Hematopoietic multipotent progenitor cell treated with erythropoietin and hydrocortisone succinate and interleukin-3 and kit ligand, for 8 days (in vitro differentiated cells): Measurements from ENCODE around the gene GAD2.

Experiments
- DNase-seq: peaks from one replicate; pipeline ENCODE4 v3.0.0-alpha.2; 2015

GAD2 gene

GRCh38 chr10:26326851-26327250, 110.3 kb downstream of the GAD2 start:
- DNase-seq, result no peak

GRCh38 chr10:26327811-26328210, 111.2 kb downstream of the GAD2 start:
- DNase-seq, result no peak

- no peak for DNase-seq
Observed at GRCh38 chr10:26331371-26331770, 114.8 kb downstream of the GAD2 start.

- DNase-seq, result no peak
Observed at GRCh38 chr10:26334232-26334931, 117.8 kb downstream of the GAD2 start.

- DNase-seq, result peak; percentile 79
Observed at GRCh38 chr10:26334932-26335573, 118.5 kb downstream of the GAD2 start.

GRCh38 chr10:26335574-26336093, 119.1 kb downstream of the GAD2 start:
- no peak for DNase-seq

- DNase-seq, result peak; percentile 23
Observed at GRCh38 chr10:26336979-26337378, 120.4 kb downstream of the GAD2 start.

- no peak for DNase-seq
Observed at GRCh38 chr10:26341701-26342100, 125.1 kb downstream of the GAD2 start.

- DNase-seq, result peak; percentile 37
Observed at GRCh38 chr10:26348821-26349417, 132.3 kb downstream of the GAD2 start.
